ENCODE measurements around the gene MACF1.

MACF1 gene

GRCh38 chr1:39178541-39179431 lies 25.7 kb upstream of the MACF1 start:
- no peak overlapping the region for H2AK5ac ChIP-seq (ENCODE audit: low read length)
- peak overlapping the region; percentile 11 for H4K91ac ChIP-seq (ENCODE audit: low read depth, low read length)
- peak overlapping the region; percentile 87 for H2BK12ac ChIP-seq (ENCODE audit: low read length)
- peaks cover 18 to 22% of the 10 kb centered on the region in 2 experiments for H3K4me1 ChIP-seq (ENCODE audit: control insufficient read depth in 1 of 2, insufficient read depth in 2 of 2, low read length in 2 of 2)
- H3K4ac ChIP-seq (ENCODE audit: low read depth, low read length) = no peak overlapping the region
- peak overlapping the region; percentile 55 for H3K4me2 ChIP-seq (ENCODE audit: low read length)
- H3K9me3 ChIP-seq (ENCODE audit: insufficient read depth, low read depth, low read length) = no peaks in the 10 kb centered on the region
- H3K4me3 ChIP-seq (ENCODE audit: low read depth, low read length) = no peak overlapping the region
- H3K23ac ChIP-seq (ENCODE audit: low read length) = no peak overlapping the region
- peak; percentile 82 to 90 for DNase-seq
- peaks cover 5% of the 10 kb centered on the region for H3K79me2 ChIP-seq (ENCODE audit: control insufficient read depth, insufficient read depth, low read length, poor library complexity)
- H3K9ac ChIP-seq (ENCODE audit: low read length) = no peak overlapping the region
- H3K27me3 ChIP-seq (ENCODE audit: insufficient read depth, low read length) = no peaks in the 10 kb centered on the region
- no peak overlapping the region for H3K18ac ChIP-seq (ENCODE audit: low read length)
- no peak overlapping the region for H4K12ac ChIP-seq (ENCODE audit: low read depth, low read length)
- no peak overlapping the region for H2AFZ ChIP-seq (ENCODE audit: insufficient read depth, low read length, poor library complexity)
- H3K27ac ChIP-seq (ENCODE audit: low read depth, low read length) = peak overlapping the region; percentile 93
- peak overlapping the region; percentile 72 for H2BK120ac ChIP-seq (ENCODE audit: insufficient read depth, low read length, poor library complexity)
- no peak overlapping the region for H4K8ac ChIP-seq (ENCODE audit: low read depth, low read length)
- H3K79me1 ChIP-seq (ENCODE audit: low read length) = peaks cover 26% of the 10 kb centered on the region
- peak overlapping the region; percentile 61 for H2BK5ac ChIP-seq (ENCODE audit: low read depth, low read length, poor library complexity)
- peak overlapping the region; percentile 56 for H3K14ac ChIP-seq (ENCODE audit: low read length)
- no peaks in the 10 kb centered on the region for H3K36me3 ChIP-seq (ENCODE audit: control insufficient read depth in 1 of 2, insufficient read depth in 2 of 2, low read length in 2 of 2)
- no CpG with 5 or more reads among the region's 6 CpGs for WGBS (ENCODE audit: extremely low coverage, insufficient coverage, insufficient read length)

- Histone ChIP-seq H3K27me3 (ENCODE audit: insufficient read depth, low read length) (no peaks in the 10 kb centered on the region), H3K4me3 (ENCODE audit: low read depth, low read length) (no peak overlapping the region)
- WGBS (ENCODE audit: extremely low coverage, insufficient coverage, insufficient read length) = no CpG with 5 or more reads among the region's 3 CpGs
Observed at GRCh38 chr1:39181311-39181710, 23.2 kb upstream of the MACF1 start.

GRCh38 chr1:39182804-39183203 lies 21.7 kb upstream of the MACF1 start:
- no peak overlapping the region for H2BK5ac ChIP-seq (ENCODE audit: low read depth, low read length, poor library complexity)
- H2BK120ac ChIP-seq (ENCODE audit: insufficient read depth, low read length, poor library complexity) = no peak overlapping the region
- H3K9ac ChIP-seq (ENCODE audit: low read length) = no peak overlapping the region
- H2BK12ac ChIP-seq (ENCODE audit: low read length) = no peak overlapping the region
- H3K36me3 ChIP-seq (ENCODE audit: control insufficient read depth in 1 of 2, insufficient read depth in 2 of 2, low read length in 2 of 2) = no peaks in the 10 kb centered on the region
- H3K79me1 ChIP-seq (ENCODE audit: low read length) = peaks cover 19% of the 10 kb centered on the region
- no peak overlapping the region for H3K4me2 ChIP-seq (ENCODE audit: low read length)
- H4K91ac ChIP-seq (ENCODE audit: low read depth, low read length) = no peak overlapping the region
- no peak overlapping the region for H2AK5ac ChIP-seq (ENCODE audit: low read length)
- no peak overlapping the region for H3K4ac ChIP-seq (ENCODE audit: low read depth, low read length)
- DNase-seq = no peak
- no peak overlapping the region for H4K12ac ChIP-seq (ENCODE audit: low read depth, low read length)
- no peaks in the 10 kb centered on the region for H3K9me3 ChIP-seq (ENCODE audit: insufficient read depth, low read depth, low read length)
- H3K79me2 ChIP-seq (ENCODE audit: control insufficient read depth, insufficient read depth, low read length, poor library complexity) = peaks cover 8% of the 10 kb centered on the region
- no peak overlapping the region for H3K4me3 ChIP-seq (ENCODE audit: low read depth, low read length)
- H3K27ac ChIP-seq (ENCODE audit: low read depth, low read length) = no peak overlapping the region
- H4K8ac ChIP-seq (ENCODE audit: low read depth, low read length) = no peak overlapping the region
- H3K23ac ChIP-seq (ENCODE audit: low read length) = no peak overlapping the region
- no peak overlapping the region for H3K14ac ChIP-seq (ENCODE audit: low read length)
- no peaks in the 10 kb centered on the region for H3K27me3 ChIP-seq (ENCODE audit: insufficient read depth, low read length)
- WGBS (ENCODE audit: extremely low coverage, insufficient coverage, insufficient read length) = no CpG with 5 or more reads among the region's 2 CpGs
- H3K18ac ChIP-seq (ENCODE audit: low read length) = no peak overlapping the region
- H3K4me1 ChIP-seq (ENCODE audit: control insufficient read depth in 1 of 2, insufficient read depth in 2 of 2, low read length in 2 of 2) = peaks cover 16 to 17% of the 10 kb centered on the region in 2 experiments
- H2AFZ ChIP-seq (ENCODE audit: insufficient read depth, low read length, poor library complexity) = no peak overlapping the region

More at GRCh38 chr1:39181311-39181710, 23.2 kb upstream of the MACF1 start:
- H3K4me2 ChIP-seq (ENCODE audit: low read length) = no peak overlapping the region
- no peak for DNase-seq
- no peak overlapping the region for H3K9ac ChIP-seq (ENCODE audit: low read length)
- no peak overlapping the region for H4K91ac ChIP-seq (ENCODE audit: low read depth, low read length)
- H4K8ac ChIP-seq (ENCODE audit: low read depth, low read length) = no peak overlapping the region
- H3K23ac ChIP-seq (ENCODE audit: low read length) = no peak overlapping the region
- no peak overlapping the region for H2BK12ac ChIP-seq (ENCODE audit: low read length)
- no peaks in the 10 kb centered on the region for H3K9me3 ChIP-seq (ENCODE audit: insufficient read depth, low read depth, low read length)
- no peak overlapping the region for H2BK120ac ChIP-seq (ENCODE audit: insufficient read depth, low read length, poor library complexity)
- no peak overlapping the region for H4K12ac ChIP-seq (ENCODE audit: low read depth, low read length)
- H3K27ac ChIP-seq (ENCODE audit: low read depth, low read length) = no peak overlapping the region
- no peak overlapping the region for H3K4ac ChIP-seq (ENCODE audit: low read depth, low read length)
- no peaks in the 10 kb centered on the region for H3K36me3 ChIP-seq (ENCODE audit: control insufficient read depth in 1 of 2, insufficient read depth in 2 of 2, low read length in 2 of 2)
- no peak overlapping the region for H2AFZ ChIP-seq (ENCODE audit: insufficient read depth, low read length, poor library complexity)
- peaks cover 8% of the 10 kb centered on the region for H3K79me2 ChIP-seq (ENCODE audit: control insufficient read depth, insufficient read depth, low read length, poor library complexity)
- H3K18ac ChIP-seq (ENCODE audit: low read length) = no peak overlapping the region
- H3K4me1 ChIP-seq (ENCODE audit: control insufficient read depth in 1 of 2, insufficient read depth in 2 of 2, low read length in 2 of 2) = peaks cover 22 to 23% of the 10 kb centered on the region in 2 experiments
- no peak overlapping the region for H2AK5ac ChIP-seq (ENCODE audit: low read length)
- no peak overlapping the region for H3K14ac ChIP-seq (ENCODE audit: low read length)
- peaks cover 27% of the 10 kb centered on the region for H3K79me1 ChIP-seq (ENCODE audit: low read length)
- H2BK5ac ChIP-seq (ENCODE audit: low read depth, low read length, poor library complexity) = no peak overlapping the region

GRCh38 chr1:39183503-39184353 lies 20.8 kb upstream of the MACF1 start:
- H3K27ac ChIP-seq (ENCODE audit: low read depth, low read length) = peak overlapping the region; percentile 38
- peak overlapping the region; percentile 70 for H2BK120ac ChIP-seq (ENCODE audit: insufficient read depth, low read length, poor library complexity)
- H4K12ac ChIP-seq (ENCODE audit: low read depth, low read length) = no peak overlapping the region
- H2BK12ac ChIP-seq (ENCODE audit: low read length) = peak overlapping the region; percentile 60
- H2AK5ac ChIP-seq (ENCODE audit: low read length) = peak overlapping the region; percentile 80
- H3K36me3 ChIP-seq (ENCODE audit: control insufficient read depth in 1 of 2, insufficient read depth in 2 of 2, low read length in 2 of 2) = no peaks in the 10 kb centered on the region
- H2BK5ac ChIP-seq (ENCODE audit: low read depth, low read length, poor library complexity) = peak overlapping the region; percentile 41
- DNase-seq = peak; percentile 92 to 95
- no CpG with 5 or more reads among the region's 4 CpGs for WGBS (ENCODE audit: extremely low coverage, insufficient coverage, insufficient read length)
- H3K18ac ChIP-seq (ENCODE audit: low read length) = peak overlapping the region; percentile 91
- H3K4me2 ChIP-seq (ENCODE audit: low read length) = no peak overlapping the region
- no peaks in the 10 kb centered on the region for H3K27me3 ChIP-seq (ENCODE audit: insufficient read depth, low read length)
- no peak overlapping the region for H2AFZ ChIP-seq (ENCODE audit: insufficient read depth, low read length, poor library complexity)
- no peak overlapping the region for H3K4me3 ChIP-seq (ENCODE audit: low read depth, low read length)
- no peak overlapping the region for H3K9ac ChIP-seq (ENCODE audit: low read length)
- H3K23ac ChIP-seq (ENCODE audit: low read length) = no peak overlapping the region
- H3K4ac ChIP-seq (ENCODE audit: low read depth, low read length) = peak overlapping the region; percentile 39
- peak overlapping the region; percentile 66 for H3K14ac ChIP-seq (ENCODE audit: low read length)
- H3K79me1 ChIP-seq (ENCODE audit: low read length) = peaks cover 21% of the 10 kb centered on the region
- no peaks in the 10 kb centered on the region for H3K9me3 ChIP-seq (ENCODE audit: insufficient read depth, low read depth, low read length)
- peak overlapping the region; percentile 58 for H4K91ac ChIP-seq (ENCODE audit: low read depth, low read length)
- H4K8ac ChIP-seq (ENCODE audit: low read depth, low read length) = peak overlapping the region; percentile 51
- peaks cover 13% of the 10 kb centered on the region for H3K79me2 ChIP-seq (ENCODE audit: control insufficient read depth, insufficient read depth, low read length, poor library complexity)
- peaks cover 16 to 18% of the 10 kb centered on the region in 2 experiments for H3K4me1 ChIP-seq (ENCODE audit: control insufficient read depth in 1 of 2, insufficient read depth in 2 of 2, low read length in 2 of 2)
